Measurements from ENCODE around the gene GRAP.

GRAP gene

DNA sequence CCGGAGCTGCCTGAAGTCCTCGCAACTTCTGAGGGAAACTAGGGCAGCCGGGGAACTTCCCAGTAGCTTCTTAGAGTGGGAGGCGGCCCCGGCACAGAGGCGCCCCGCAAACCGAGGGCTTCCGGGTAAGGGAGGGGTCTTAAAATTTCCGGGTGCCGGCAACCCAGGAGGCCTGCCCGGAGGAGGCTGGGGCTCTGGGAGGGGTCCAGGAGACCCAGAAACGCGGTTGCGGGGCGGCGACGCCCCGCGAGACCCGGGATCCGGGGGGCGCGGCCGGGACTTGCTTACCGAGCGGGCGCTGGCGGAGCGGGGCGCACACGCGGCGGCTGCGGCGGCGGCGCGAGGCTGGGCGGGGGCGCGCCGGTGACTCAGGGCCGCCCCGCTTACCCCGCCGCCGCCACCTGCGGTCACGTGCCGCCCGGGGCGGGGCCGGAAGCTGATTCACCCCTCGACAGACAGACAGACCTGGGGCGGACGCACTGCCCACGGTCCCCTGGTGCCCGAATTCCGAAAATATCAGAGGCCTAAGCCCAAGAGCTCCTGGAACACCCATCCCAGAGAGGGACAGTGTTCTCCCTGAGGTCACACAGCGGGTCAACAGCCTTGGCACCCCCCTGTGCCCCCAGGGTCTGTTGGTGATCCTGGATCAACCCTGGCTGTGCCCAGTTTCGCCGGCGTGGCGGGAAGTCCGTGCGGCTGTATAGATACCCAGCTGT is 42.2 kb downstream of the GRAP start, which contains the start of gene FAM83G:
TSS of gene FAM83G (minus strand) at position 344 of the 716 bp plus-strand sequence. CDS start 723 bp downstream, outside the sequence.
- TF ChIP-seq, protein P1, sequence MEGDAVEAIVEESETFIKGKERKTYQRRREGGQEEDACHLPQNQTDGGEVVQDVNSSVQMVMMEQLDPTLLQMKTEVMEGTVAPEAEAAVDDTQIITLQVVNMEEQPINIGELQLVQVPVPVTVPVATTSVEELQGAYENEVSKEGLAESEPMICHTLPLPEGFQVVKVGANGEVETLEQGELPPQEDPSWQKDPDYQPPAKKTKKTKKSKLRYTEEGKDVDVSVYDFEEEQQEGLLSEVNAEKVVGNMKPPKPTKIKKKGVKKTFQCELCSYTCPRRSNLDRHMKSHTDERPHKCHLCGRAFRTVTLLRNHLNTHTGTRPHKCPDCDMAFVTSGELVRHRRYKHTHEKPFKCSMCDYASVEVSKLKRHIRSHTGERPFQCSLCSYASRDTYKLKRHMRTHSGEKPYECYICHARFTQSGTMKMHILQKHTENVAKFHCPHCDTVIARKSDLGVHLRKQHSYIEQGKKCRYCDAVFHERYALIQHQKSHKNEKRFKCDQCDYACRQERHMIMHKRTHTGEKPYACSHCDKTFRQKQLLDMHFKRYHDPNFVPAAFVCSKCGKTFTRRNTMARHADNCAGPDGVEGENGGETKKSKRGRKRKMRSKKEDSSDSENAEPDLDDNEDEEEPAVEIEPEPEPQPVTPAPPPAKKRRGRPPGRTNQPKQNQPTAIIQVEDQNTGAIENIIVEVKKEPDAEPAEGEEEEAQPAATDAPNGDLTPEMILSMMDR (IDR thresholded peaks at IDR 0.05; ENCODE audit: extremely low read depth, insufficient read depth, missing control alignments): no peak
- DNase-seq (ENCODE audit: low spot score): peak; percentile 94
- in situ Hi-C loops (cut with MboI; ENCODE audit: low pct_unique_long_range_greater_than_20kb, low sequenced_read_pairs, unreplicated experiment): loop anchor here (25.0 kb wide), 1 partner anchor 192 kb away; no protein-coding TSS in a partner anchor

DNA sequence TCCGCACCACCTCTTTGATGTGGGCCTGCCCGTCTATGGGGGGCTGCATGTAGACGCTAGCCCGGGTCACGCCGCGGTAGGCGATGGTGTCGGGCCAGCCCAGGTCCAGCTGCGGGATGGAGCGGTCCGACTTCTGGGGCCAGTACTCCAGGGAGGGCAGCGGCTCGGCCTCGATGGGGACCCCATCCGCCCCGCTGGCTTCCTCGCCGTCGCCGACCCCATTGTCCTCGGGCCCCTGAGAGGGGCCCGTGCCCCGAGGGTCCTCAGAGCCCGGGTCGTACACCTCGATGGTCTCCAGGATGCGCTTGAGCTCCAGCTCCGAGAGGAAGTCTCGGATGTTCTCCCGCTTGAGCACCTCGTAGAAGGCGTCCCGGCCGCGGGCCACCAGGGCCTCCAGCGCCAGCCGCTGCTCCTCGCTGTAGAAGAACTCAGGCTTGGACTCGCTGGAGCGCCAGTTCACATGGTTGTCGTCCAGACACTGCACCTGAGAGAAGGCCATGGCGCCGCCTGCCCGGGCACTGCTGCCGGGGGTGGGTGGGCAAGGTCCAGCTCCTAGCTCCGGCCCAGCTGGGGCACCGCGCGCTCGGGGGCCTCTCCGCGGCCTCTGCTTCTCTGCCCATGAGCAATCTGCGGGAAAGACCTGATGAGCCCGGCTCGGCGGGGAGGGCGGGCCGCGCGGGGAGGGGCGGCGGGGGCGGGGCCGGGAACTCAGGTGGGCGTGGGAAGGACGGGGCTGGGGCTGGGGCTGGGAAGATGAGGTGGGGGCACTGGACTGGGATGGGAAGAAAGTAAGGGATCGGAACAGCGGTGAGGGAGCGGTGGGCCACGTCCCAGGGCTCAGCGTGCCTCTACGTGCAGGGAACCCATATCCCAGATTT is 43.0 kb downstream of the GRAP start:
- in situ Hi-C loops (cut with MboI; ENCODE audit: low pct_unique_long_range_greater_than_20kb, low sequenced_read_pairs, unreplicated experiment): loop anchor here (25.0 kb wide), 1 partner anchor 191 kb away; no protein-coding TSS in a partner anchor
- TF ChIP-seq, protein P1 (IDR thresholded peaks at IDR 0.05; ENCODE audit: extremely low read depth, insufficient read depth, missing control alignments): no peak
- DNase-seq (ENCODE audit: low spot score): peak; percentile 75

DNA sequence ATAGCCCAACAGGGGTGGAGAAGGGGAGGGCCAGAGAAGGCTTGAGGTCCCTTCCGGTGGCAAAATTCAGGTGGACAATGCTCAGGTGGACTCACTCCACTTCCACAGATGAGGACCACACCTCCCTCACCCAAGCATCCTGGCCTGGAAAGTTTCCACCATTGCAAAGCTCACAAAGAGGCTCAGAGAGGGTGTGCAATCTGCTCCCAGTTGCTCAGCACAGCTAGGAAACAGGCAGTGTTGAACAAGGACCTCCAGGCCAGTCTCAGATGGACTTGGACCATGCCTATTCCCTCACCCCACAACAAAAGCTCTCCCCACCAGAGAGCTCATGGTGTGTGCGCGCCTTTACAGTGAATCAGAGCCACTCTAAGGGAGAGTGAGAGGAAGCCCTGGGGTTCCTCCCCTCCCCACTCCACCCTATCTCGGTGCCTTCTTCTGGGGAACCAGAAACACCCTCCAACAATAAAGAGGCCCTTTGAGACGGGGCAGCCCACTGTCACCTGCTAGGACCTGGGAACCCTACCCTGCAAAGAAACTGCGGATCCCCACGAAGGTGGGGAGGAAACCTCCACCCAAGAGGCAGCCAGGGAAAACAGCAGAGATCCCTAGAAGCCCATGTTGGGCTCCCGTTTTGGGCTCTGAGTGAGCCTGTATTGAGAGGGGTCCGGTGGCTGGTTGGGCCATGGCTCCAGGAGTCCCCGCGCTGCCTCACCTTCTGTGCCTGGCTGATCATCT is 43.8 kb downstream of the GRAP start:
- in situ Hi-C loops (cut with MboI; ENCODE audit: low pct_unique_long_range_greater_than_20kb, low sequenced_read_pairs, unreplicated experiment): loop anchor here (25.0 kb wide), 1 partner anchor 191 kb away; no protein-coding TSS in a partner anchor
- DNase-seq (ENCODE audit: low spot score): no peak
- TF ChIP-seq, protein P1 (IDR thresholded peaks at IDR 0.05; ENCODE audit: extremely low read depth, insufficient read depth, missing control alignments): no peak

DNA sequence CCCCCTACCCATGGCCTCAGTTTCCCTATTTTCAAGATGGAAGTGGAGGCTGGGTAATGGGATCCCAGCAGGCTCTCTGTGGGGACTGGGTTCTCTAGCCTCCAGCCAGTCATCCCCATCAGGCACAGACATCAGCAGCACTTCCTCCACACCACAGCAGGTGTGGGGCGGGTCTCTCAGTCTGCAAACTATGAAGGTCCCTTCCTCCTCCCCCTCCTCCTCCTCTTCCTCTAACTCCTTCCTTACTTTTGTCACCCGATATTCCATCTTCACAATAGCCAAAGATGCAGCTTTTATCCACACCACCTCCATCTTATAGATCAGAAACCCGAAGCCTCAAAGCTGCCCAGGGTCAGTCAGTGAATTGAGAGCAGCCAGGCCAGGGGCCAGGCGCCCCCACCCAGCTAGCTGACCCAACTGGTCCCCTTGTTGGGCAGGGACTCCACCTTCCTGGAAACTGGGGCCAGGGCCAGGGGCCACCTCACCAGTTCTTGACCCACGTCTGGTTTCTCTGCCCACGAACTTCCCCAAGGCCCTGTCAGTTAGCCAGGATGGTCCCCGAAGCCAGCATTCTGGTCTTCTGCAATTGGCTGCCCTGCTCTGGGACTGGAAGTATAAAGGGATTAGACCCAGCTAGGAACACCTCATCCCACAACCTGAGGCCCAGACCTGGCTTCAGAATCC is 44.7 kb downstream of the GRAP start:
- TF ChIP-seq, protein P1 (IDR thresholded peaks at IDR 0.05; ENCODE audit: extremely low read depth, insufficient read depth, missing control alignments): no peak
- DNase-seq (ENCODE audit: low spot score): no peak
- in situ Hi-C loops (cut with MboI; ENCODE audit: low pct_unique_long_range_greater_than_20kb, low sequenced_read_pairs, unreplicated experiment): loop anchor here (25.0 kb wide), 1 partner anchor 190 kb away; no protein-coding TSS in a partner anchor

DNA sequence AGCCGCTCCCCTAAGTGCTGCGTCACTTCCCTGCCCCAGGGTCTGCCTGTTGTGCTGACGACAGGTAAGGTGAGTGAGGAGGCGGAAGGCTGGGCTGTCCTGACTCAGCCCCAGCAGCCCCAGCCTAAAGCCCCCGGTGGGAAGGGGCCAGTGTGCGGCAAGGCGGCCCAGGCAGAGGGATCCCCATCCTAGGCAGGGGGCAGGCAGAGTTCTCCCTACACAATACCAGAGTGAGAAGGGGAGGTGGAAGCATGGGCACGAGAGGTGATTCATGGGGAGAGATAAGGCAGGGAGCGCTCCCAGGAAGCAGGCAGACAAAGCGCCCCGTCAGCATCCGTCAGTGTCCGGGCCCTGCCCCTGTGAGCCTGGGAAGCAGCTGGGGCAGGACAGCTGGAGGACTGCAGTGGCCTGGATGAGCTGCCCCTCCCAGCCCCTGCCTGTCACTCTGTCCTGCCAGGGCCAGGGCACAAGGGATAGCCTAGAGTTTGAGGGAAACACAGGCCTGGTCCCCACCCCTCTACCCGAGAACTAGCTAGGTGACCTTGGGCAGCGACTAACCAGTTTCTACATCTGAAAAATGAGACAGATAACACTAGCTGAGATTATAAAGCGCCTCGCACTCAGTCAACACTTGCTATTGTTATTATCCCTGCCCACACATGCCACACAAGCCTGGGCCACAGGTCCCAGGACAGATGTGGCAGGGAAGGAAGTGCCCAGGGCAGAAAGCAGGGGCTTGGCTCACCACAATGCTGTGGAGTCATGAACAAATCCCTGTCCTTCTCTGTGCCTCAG is 46.0 kb downstream of the GRAP start:
- DNase-seq (ENCODE audit: low spot score): no peak
- TF ChIP-seq, protein P1 (IDR thresholded peaks at IDR 0.05; ENCODE audit: extremely low read depth, insufficient read depth, missing control alignments): no peak
- in situ Hi-C loops (cut with MboI; ENCODE audit: low pct_unique_long_range_greater_than_20kb, low sequenced_read_pairs, unreplicated experiment): loop anchor here (25.0 kb wide), 1 partner anchor 188 kb away; no protein-coding TSS in a partner anchor

Measured in GM13977 (cell line).